Stimulated activated CD4-positive, alpha-beta T cell treated with anti-CD3 and anti-CD28 coated beads, Interleukin-2, amount 100 ng/mL, for 24 hours (primary cell): Measurements from ENCODE around the gene FBXL17.
"Not testable (repeated sequence)": the region's sequence is repeated elsewhere in the genome, so short reads cannot be mapped to it uniquely, and the experiment has no call there.

Experiments
- DNase-seq, 2 donors: peaks; one replicate each; pipeline ENCODE4 v3.0.0-alpha.2; 2020

FBXL17 gene

GRCh38 chr5:108238936-108239887 lies 142.7 kb downstream of the FBXL17 start:
- DNase-seq, result no peak

- DNase-seq, result no peak
These were observed 143.4 kb downstream of the FBXL17 start for GRCh38 chr5:108238461-108238860.

- no peak for DNase-seq
These were observed 148.2 kb downstream of the FBXL17 start for GRCh38 chr5:108233617-108234155.

- DNase-seq, result no peak
These were observed 149.1 kb downstream of the FBXL17 start for GRCh38 chr5:108232805-108233204.

GRCh38 chr5:108222011-108222410 lies 159.9 kb downstream of the FBXL17 start:
- no peak for DNase-seq

- DNase-seq, result no peak
These were observed 161.1 kb downstream of the FBXL17 start for GRCh38 chr5:108220834-108221233.

- no peak for DNase-seq
These were observed 165.0 kb downstream of the FBXL17 start for GRCh38 chr5:108216890-108217289.

GRCh38 chr5:108214857-108215256 lies 167.0 kb downstream of the FBXL17 start:
- no peak for DNase-seq

GRCh38 chr5:108212775-108213346 lies 169.0 kb downstream of the FBXL17 start:
- no peak for DNase-seq

- DNase-seq, result no peak
These were observed 175.2 kb downstream of the FBXL17 start for GRCh38 chr5:108206707-108207106.

GRCh38 chr5:108201721-108202120 lies 180.2 kb downstream of the FBXL17 start:
- no peak for DNase-seq

GRCh38 chr5:108196276-108196675 lies 185.6 kb downstream of the FBXL17 start:
- DNase-seq, result no peak

GRCh38 chr5:108193021-108193795 lies 188.7 kb downstream of the FBXL17 start:
- no peak for DNase-seq

GRCh38 chr5:108184940-108185339 lies 197.0 kb downstream of the FBXL17 start:
- no peak for DNase-seq

- DNase-seq, result no peak
These were observed 199.9 kb downstream of the FBXL17 start for GRCh38 chr5:108181975-108182374.

GRCh38 chr5:108174286-108174685 lies 207.6 kb downstream of the FBXL17 start:
- no peak for DNase-seq

GRCh38 chr5:108171759-108172158 lies 210.1 kb downstream of the FBXL17 start:
- DNase-seq, result no peak

- DNase-seq, result no peak
These were observed 213.0 kb downstream of the FBXL17 start for GRCh38 chr5:108168915-108169314.

- DNase-seq, result no peak
These were observed 214.7 kb downstream of the FBXL17 start for GRCh38 chr5:108167174-108167573.

GRCh38 chr5:108164574-108164973 lies 217.3 kb downstream of the FBXL17 start:
- DNase-seq, result no peak

GRCh38 chr5:108152854-108153253 lies 229.0 kb downstream of the FBXL17 start:
- not testable (repeated sequence) for DNase-seq

- DNase-seq, result no peak
These were observed 232.5 kb downstream of the FBXL17 start for GRCh38 chr5:108149369-108149768.

- no peak for DNase-seq
These were observed 233.2 kb downstream of the FBXL17 start for GRCh38 chr5:108148715-108149139.
